ENCODE measurements around the gene SF3A2. TPM values are rescaled to one million over a fixed set of nuclear protein-coding genes. Genes with fewer than 3 reads are reported as not detected.

The SF3A2 gene
- total RNA-seq, 1 donor from 2014 or later, result 129 TPM

DNA sequence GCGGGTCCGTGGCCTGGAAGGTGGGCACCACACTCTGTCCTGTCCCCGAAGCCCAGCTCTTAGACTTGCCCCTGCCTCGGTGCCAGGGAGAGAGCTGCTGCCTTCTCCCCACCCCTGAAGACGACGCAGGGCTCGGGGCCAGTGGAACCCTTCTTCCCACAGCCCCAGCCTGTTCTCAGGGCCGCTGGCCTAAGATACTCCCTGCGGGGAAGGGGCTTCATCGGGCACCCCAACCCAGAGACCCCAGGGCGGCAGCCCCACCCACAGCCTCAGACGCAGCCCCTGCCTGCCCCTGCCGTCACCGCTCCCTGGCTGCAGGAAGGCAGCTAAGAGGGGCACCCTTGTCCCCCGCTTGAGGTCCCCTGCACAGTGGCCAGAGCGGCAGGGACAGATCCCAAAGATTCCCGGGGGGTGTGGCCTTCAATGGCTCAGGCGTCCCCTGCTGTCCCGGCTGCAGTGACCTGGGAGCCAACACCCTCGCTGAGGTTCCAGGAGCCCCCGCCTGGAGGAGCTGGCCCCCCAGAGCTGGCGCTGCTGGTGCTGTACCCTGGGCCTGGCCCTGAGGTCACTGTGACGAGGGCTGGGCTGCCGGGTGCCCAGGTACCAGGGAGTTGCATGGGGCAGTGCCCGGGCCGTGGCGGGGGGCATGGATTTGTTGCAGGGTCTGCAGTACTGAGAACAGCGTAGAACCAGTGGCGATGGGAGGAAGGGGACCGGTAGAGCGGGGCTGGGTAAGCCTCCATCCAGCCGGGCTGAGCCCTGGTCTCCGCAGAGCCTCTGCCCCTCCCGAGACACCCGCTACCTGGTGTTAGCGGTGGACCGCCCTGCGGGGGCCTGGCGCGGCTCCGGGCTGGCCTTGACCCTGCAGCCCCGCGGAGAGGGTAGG, 13.5 kb downstream of the SF3A2 start:
- H3K9me3 Mint-ChIP-seq, result no peaks in the 10 kb centered on the region
- no peak overlapping the region for H3K4me3 Mint-ChIP-seq
- TF ChIP-seq, protein P1, sequence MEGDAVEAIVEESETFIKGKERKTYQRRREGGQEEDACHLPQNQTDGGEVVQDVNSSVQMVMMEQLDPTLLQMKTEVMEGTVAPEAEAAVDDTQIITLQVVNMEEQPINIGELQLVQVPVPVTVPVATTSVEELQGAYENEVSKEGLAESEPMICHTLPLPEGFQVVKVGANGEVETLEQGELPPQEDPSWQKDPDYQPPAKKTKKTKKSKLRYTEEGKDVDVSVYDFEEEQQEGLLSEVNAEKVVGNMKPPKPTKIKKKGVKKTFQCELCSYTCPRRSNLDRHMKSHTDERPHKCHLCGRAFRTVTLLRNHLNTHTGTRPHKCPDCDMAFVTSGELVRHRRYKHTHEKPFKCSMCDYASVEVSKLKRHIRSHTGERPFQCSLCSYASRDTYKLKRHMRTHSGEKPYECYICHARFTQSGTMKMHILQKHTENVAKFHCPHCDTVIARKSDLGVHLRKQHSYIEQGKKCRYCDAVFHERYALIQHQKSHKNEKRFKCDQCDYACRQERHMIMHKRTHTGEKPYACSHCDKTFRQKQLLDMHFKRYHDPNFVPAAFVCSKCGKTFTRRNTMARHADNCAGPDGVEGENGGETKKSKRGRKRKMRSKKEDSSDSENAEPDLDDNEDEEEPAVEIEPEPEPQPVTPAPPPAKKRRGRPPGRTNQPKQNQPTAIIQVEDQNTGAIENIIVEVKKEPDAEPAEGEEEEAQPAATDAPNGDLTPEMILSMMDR (conservative IDR thresholded peaks at IDR 0.05), result no peak
- H3K4me1 Mint-ChIP-seq (ENCODE audit: unreplicated experiment), result peaks cover 3% of the 10 kb centered on the region
- H3K27me3 Mint-ChIP-seq, result peaks cover 10% of the 10 kb centered on the region
- H3K27ac Mint-ChIP-seq, result no peak overlapping the region
- no peaks in the 10 kb centered on the region for H3K36me3 Mint-ChIP-seq
- no peak for DNase-seq (ENCODE audit: extremely low spot score, unreplicated experiment)

DNA sequence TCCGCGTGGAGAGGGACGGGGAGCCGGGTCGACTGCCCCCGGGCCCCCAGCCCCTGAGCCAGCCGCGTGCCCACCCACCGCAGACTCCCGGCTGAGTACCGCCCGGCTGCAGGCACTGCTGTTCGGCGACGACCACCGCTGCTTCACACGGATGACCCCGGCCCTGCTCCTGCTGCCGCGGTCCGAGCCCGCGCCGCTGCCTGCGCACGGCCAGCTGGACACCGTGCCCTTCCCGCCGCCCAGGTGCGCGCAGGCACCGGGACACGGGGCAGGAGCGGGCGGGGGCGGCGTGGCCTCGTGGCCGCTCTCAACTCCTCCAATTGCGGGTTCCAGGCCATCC, 14.1 kb downstream of the SF3A2 start:
- peaks cover 3% of the 10 kb centered on the region for H3K4me1 Mint-ChIP-seq (ENCODE audit: unreplicated experiment)
- peaks cover 10% of the 10 kb centered on the region for H3K27me3 Mint-ChIP-seq
- TF ChIP-seq, protein P1 (conservative IDR thresholded peaks at IDR 0.05), result no peak
- no peak overlapping the region for H3K27ac Mint-ChIP-seq
- no peaks in the 10 kb centered on the region for H3K36me3 Mint-ChIP-seq
- H3K9me3 Mint-ChIP-seq, result no peaks in the 10 kb centered on the region
- H3K4me3 Mint-ChIP-seq, result no peak overlapping the region
- no peak for DNase-seq (ENCODE audit: extremely low spot score, unreplicated experiment)

DNA sequence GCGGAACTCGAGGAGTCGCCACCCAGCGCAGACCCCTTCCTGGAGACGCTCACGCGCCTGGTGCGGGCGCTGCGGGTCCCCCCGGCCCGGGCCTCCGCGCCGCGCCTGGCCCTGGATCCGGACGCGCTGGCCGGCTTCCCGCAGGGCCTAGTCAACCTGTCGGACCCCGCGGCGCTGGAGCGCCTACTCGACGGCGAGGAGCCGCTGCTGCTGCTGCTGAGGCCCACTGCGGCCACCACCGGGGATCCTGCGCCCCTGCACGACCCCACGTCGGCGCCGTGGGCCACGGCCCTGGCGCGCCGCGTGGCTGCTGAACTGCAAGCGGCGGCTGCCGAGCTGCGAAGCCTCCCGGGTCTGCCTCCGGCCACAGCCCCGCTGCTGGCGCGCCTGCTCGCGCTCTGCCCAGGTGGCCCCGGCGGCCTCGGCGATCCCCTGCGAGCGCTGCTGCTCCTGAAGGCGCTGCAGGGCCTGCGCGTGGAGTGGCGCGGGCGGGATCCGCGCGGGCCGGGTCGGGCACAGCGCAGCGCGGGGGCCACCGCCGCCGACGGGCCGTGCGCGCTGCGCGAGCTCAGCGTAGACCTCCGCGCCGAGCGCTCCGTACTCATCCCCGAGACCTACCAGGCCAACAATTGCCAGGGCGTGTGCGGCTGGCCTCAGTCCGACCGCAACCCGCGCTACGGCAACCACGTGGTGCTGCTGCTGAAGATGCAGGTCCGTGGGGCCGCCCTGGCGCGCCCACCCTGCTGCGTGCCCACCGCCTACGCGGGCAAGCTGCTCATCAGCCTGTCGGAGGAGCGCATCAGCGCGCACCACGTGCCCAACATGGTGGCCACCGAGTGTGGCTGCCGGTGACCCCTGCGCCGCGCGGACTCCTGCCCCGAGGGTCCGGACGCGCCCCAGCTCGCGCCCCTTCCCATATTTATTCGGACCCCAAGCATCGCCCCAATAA, 14.8 kb downstream of the SF3A2 start:
- DNase-seq (ENCODE audit: extremely low spot score, unreplicated experiment), result no peak
- H3K36me3 Mint-ChIP-seq, result no peaks in the 10 kb centered on the region
- peaks cover 3% of the 10 kb centered on the region for H3K4me1 Mint-ChIP-seq (ENCODE audit: unreplicated experiment)
- peaks cover 10% of the 10 kb centered on the region for H3K27me3 Mint-ChIP-seq
- no peak overlapping the region for H3K27ac Mint-ChIP-seq
- no peak overlapping the region for H3K4me3 Mint-ChIP-seq
- H3K9me3 Mint-ChIP-seq, result no peaks in the 10 kb centered on the region
- TF ChIP-seq, protein P1 (conservative IDR thresholded peaks at IDR 0.05), result no peak

DNA sequence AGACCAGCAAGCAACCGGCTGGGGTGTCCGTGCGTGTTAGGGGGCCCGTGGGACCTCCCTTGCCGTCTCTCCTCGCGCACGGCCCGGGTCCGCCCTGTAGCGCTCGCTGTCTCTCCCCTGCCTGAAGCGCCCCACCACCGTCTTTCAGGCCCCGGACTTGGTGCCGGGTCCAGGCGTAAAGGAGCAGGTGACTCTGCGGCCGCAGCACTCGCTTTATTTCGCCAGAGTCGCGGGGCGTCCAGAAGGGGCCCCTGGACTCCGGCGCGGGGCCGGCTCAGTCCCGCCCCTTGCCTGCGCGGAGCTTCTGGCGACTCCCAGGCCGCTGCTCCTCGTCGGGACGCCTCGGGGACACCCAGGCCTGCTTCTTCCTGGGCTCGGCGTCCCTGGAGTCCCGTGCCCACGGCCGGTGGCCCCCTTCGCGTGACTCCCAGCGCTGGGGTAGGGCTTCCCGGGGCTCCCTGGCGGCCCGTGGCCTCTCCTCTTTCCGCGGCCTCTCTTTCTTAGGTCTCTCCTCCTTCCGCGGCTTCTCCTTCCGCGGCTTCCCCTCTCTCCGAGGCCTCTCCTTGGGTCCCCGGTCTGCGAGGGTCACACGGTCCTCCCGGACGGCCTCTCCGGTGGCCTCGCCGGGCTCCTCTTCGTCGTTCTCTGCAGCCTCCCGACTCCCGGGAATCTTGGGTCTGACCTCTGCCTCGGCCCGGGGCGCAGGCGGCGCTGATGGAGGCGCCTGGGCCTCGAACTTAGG, 15.6 kb downstream of the SF3A2 start:
- Mint-ChIP-seq H3K9me3 (no peaks in the 10 kb centered on the region), H3K27me3 (peaks cover 10% of the 10 kb centered on the region), H3K4me3 (no peak overlapping the region), H3K36me3 (no peaks in the 10 kb centered on the region), H3K27ac (no peak overlapping the region), H3K4me1 (ENCODE audit: unreplicated experiment) (peaks cover 3% of the 10 kb centered on the region)
- DNase-seq (ENCODE audit: extremely low spot score, unreplicated experiment), result no peak
- TF ChIP-seq, protein P1 (conservative IDR thresholded peaks at IDR 0.05), result no peak

DNA sequence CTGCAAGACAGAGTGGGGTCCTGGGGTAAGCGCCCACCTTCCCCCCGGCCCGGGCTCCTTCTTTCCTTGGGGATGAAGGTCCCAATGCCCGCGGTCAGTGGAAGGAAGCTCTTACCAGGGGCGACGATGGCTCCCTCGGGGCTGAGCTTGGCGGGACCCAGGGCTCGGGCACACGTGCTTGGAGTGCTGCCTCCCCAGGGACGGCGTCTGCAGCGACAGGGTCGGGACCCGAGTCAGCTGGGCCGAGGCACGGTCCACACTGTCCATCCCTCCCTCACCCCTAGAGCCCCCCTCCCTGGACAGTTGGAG, 16.1 kb downstream of the SF3A2 start:
- no peak for DNase-seq (ENCODE audit: extremely low spot score, unreplicated experiment)
- peaks cover 3% of the 10 kb centered on the region for H3K4me1 Mint-ChIP-seq (ENCODE audit: unreplicated experiment)
- H3K27me3 Mint-ChIP-seq, result peaks cover 10% of the 10 kb centered on the region
- TF ChIP-seq, protein P1 (conservative IDR thresholded peaks at IDR 0.05), result no peak
- H3K36me3 Mint-ChIP-seq, result no peaks in the 10 kb centered on the region
- no peak overlapping the region for H3K27ac Mint-ChIP-seq
- no peak overlapping the region for H3K4me3 Mint-ChIP-seq
- no peaks in the 10 kb centered on the region for H3K9me3 Mint-ChIP-seq

All from type B pancreatic cell (in vitro differentiated cells).